HG03378 (cell line): ENCODE results near the gene CDH4.
"Not testable (repeated sequence)": the region's sequence is repeated elsewhere in the genome, so short reads cannot be mapped to it uniquely, and the experiment has no call there.

Source experiments
- ATAC-seq: cut with Tn5 transposase; IDR thresholded peaks from one replicate; pipeline ENCODE4 v1.9.1; 2021; ENCODE audit warnings: mild to moderate bottlenecking, moderate library complexity; ENCODE audit not compliant: unreplicated experiment

Gene CDH4

GRCh38 chr20:61253264-61253639, 1.2 kb downstream of the CDH4 start:
- ATAC-seq = no peak

GRCh38 chr20:61253640-61254511, 1.8 kb downstream of the CDH4 start:
- no peak for ATAC-seq

- ATAC-seq = no peak
These were observed 3.0 kb downstream of the CDH4 start for GRCh38 chr20:61254881-61255626.

GRCh38 chr20:61256365-61256764, 4.3 kb downstream of the CDH4 start:
- ATAC-seq = no peak

- no peak for ATAC-seq
These were observed 4.8 kb downstream of the CDH4 start for GRCh38 chr20:61256824-61257223.

GRCh38 chr20:61257611-61258010, 5.5 kb downstream of the CDH4 start:
- no peak for ATAC-seq

- ATAC-seq = no peak
These were observed 7.7 kb downstream of the CDH4 start for GRCh38 chr20:61259741-61260140.

- no peak for ATAC-seq
These were observed 8.8 kb downstream of the CDH4 start for GRCh38 chr20:61260905-61261304.

- ATAC-seq = no peak
These were observed 10.0 kb downstream of the CDH4 start for GRCh38 chr20:61262036-61262435.

GRCh38 chr20:61262514-61262913, 10.5 kb downstream of the CDH4 start:
- ATAC-seq = no peak

GRCh38 chr20:61263084-61263695, 11.1 kb downstream of the CDH4 start:
- ATAC-seq = no peak

GRCh38 chr20:61263938-61264337, 11.9 kb downstream of the CDH4 start:
- no peak for ATAC-seq

GRCh38 chr20:61267241-61267640, 15.2 kb downstream of the CDH4 start:
- ATAC-seq = no peak

GRCh38 chr20:61268024-61268423, 16.0 kb downstream of the CDH4 start:
- no peak for ATAC-seq

- no peak for ATAC-seq
These were observed 19.5 kb downstream of the CDH4 start for GRCh38 chr20:61271312-61272231.

- not testable (repeated sequence) for ATAC-seq
These were observed 21.0 kb downstream of the CDH4 start for GRCh38 chr20:61273024-61273423.

GRCh38 chr20:61273666-61274065, 21.6 kb downstream of the CDH4 start:
- ATAC-seq = not testable (repeated sequence)

GRCh38 chr20:61274326-61274725, 22.3 kb downstream of the CDH4 start:
- ATAC-seq = no peak

- no peak for ATAC-seq
These were observed 26.2 kb downstream of the CDH4 start for GRCh38 chr20:61278296-61278695.

- ATAC-seq = no peak
These were observed 27.6 kb downstream of the CDH4 start for GRCh38 chr20:61279621-61280150.
